CD4-positive, alpha-beta T cell treated with Interferon gamma for 1 hour (primary cell): ENCODE measurements around the gene HEATR5A.
"Not testable (repeated sequence)": the region's sequence is repeated elsewhere in the genome, so short reads cannot be mapped to it uniquely, and the experiment has no call there.

Experiments used
- DNase-seq: peaks from one replicate; pipeline ENCODE4 v3.0.0-alpha.2; 2020

The HEATR5A gene

DNA sequence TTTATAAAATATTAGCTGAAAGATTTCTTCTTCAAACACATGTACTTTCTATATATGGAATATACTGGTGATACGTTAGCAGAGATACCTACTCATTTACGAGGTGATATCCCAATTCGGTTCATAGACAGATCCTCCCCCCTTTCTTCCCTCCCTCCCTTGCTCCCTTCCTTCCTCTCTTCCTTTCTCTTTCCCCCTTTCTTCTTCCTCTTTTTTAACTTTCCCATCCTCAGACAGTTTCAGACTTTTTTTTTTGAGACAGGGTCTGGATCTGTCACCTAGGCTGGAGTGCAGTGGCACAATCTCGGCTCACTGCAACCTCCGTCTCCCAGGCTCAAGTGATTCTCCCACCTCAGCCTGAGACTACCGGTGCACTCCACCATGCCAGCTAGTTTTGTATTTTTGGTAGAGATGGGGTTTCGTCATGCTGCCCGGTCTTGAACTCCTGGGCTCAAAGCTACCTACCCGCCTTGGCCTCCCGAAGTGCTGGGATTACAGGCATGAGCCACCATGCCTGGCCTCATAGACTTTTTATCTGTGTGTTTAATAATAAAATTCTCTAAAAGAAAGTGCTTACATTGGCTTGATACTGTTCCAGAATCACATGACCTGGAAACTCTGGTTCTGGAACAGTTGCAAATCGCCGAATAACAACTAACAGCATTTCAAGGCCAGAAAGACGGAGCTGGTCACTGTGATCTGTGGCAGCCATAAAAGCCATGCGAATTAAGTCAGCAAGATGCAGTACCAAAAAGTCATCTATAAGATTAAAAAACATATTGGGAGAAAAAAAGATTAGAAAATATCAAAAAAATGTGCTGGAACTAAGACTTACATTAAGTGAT lies 99.2 kb downstream of the HEATR5A start:
- no peak for DNase-seq

DNA sequence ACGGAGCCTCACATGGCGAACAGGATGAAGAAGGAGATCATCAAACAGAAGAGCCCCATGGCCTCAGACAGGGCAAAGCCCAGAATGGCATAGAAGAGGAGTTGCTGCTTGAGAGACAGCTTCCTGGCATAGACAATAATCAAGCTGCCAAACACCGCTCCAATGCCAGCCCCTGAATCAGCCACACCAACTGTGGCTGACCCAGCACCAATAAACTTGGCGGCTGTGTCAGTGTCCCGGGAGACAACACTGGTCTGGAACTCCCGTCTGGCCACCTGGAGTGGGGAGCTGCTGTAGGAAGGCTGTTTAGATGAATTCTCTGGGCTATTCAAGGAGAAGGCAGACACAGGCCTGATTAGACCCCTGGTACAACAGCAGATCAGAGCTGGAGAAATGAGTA lies 100.1 kb downstream of the HEATR5A start:
- DNase-seq = no peak

DNA sequence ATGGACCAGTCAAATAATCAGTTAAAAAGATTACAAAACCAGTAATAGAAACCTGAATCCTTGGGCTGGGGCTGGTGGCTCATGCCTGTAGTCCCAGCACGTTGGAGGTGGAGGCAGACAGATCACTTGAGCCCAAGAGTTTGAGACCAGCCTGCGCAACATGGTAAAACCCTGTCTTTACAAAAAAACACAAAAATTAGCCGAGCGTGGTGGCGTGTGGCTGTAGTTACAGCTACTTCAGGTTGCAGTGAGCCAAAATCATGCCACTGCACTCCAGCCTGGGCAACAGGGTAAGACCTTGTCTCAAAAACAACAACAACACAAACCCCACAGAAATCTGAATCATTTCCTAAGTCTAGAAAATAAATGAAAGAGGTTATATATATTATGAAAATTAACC lies 100.6 kb downstream of the HEATR5A start:
- DNase-seq = no peak

DNA sequence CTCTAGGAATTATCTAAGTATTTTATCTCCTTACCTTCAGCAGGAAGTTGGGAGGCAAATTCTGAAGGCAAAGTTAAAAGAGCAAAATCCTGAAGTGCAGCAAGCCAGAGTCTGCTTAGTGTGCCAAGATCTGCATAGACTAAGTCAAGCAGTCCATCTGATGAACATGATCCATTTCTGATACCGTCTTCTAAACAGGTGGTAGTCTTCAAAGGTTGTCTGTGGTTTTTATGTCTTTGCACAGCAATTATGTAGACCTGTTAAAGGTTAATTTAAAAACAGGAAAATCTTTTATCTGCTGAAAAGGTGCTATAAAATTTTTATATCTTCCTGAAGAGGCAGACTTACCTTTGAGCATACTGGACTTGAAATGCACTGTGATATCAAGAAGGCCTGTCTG lies 107.4 kb downstream of the HEATR5A start:
- DNase-seq = no peak

DNA sequence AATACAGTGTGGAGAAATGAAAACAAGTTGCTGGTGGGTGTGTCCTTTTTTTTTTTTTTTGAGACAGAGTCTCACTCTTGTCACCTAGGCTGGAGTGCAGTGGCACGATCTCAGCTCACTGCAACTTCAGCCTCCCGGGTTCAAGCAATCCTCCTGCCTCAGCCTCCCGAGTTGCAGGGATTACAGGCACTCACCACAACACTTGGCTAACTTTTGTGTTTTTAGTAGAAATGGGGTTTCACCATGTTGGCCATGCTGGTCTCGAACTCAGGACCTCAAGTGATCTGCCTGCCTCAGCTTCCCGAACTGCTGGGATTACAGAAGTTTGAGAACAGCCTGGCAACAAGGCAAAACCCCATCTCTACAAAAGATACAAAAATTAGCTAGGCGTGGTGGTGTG lies 108.0 kb downstream of the HEATR5A start:
- DNase-seq = not testable (repeated sequence)

DNA sequence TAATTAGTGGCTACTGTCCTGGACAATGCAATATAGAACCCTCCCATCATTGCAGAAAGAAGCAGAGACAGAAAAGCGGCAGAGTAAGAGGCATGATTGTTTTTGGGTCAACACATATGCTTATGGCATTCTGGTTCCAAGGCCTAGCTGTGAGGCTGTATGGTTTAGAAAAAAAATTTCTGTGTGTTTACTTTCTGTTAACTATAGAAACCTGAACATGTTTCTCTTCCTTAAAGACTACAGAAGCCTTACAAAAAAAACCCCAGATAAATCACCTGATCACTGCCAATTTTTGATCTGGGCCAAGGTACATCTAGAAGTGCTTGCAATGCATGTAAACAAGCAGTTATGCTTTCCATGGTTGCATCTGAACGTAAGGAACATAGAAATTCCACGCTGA lies 112.7 kb downstream of the HEATR5A start:
- no peak for DNase-seq

DNA sequence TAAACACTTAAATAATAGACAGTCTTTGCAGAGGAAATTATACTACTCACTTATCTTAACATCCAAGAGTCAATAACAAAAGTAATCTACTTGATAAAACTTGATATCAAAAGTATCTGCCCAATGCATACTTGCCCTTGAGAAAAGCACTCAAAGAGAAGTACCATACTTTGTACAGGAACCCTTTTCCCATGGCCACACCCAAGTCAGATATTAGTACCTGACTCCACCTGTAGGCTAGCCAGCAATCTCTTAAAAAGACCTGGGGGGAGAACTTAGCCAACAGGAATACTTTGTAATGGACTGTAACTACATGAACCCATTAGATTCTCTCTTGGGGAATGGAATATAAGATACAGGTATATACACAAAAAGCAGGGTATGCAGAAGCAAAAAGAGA lies 113.2 kb downstream of the HEATR5A start:
- DNase-seq = no peak

DNA sequence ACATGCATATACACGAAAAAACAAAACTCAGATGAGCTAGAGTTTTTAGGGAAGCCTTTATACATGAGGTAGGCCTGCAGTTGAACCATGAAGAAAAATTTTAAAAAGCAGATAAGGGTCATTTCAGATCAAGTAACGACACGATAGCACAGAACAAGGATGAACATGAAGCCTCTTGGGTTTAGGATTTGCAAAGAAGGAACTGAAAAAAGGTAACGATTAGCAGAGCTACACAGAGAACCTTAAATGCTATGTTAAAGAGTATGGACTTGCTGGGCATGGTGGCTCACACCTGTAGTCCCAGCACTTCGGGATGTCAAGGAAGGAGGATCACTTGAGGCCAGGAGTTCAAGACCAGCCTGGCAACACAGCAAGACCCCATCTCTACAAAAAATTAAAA lies 116.7 kb downstream of the HEATR5A start:
- DNase-seq = no peak

DNA sequence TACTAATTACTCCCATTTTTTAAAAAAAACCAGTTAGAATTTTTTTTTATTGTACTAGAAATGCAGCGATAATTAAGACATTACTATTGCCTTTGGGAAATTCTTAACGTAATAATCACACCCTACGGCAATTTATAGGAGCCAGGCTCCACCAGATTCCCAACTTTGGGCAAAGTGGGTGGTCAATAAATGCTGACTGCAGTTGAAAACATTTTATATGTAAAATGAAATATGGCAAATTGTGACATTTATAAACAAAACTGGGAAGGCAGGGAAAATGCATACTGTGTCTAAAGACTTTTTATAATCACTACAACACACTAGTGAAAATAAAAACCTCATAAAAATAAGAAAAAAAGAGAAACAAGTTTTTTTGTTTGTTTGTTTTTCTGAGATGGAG lies 119.5 kb downstream of the HEATR5A start:
- no peak for DNase-seq

DNA sequence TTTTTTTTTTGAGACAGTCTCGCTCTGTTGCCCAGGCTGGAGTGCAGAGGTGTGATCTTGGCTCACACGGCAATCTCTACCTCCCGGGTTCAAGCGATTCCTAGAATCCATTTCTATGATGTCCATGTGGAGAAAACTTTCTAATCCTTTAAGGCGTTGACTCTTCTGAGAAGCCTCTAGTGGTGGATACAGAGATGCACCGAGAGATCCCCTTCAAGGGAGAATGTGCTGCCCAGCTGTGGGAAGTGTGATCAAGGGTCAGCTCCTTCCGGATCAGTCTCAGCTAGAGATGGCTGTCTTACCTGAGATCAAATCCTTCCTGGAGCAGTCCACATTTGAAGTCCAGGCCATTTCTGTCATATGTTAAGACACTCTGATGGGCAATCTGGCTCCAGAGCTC lies 120.1 kb downstream of the HEATR5A start:
- DNase-seq = no peak

DNA sequence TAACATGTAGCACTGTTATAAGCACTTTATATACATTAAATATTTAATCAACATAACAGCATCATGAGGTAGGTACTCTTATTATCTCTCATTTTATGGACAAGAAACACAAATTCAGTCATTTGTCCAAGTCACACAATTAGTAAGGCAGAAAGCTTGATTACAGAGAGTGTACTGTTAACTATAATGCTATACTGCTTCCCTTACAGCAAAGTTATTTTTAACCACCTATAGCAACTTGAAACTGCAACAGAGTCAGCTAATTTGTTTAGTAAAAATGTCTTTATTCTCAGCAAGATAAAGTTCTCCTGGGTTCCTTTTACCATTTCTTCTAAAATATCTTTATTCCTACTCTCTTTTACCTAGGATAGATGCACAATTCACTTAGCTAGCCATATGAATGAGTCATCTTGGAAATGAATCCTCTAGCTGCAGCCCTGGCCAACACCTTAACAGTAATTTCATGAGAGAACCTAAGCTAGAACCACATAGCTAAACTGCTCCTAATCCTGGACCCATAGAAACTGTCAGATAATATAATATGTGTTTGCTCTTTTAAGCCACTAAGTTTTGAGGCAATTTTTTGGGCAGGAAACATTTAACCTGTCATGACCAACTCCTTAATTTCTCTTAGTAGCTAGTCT lies 122.5 kb downstream of the HEATR5A start:
- no peak for DNase-seq

DNA sequence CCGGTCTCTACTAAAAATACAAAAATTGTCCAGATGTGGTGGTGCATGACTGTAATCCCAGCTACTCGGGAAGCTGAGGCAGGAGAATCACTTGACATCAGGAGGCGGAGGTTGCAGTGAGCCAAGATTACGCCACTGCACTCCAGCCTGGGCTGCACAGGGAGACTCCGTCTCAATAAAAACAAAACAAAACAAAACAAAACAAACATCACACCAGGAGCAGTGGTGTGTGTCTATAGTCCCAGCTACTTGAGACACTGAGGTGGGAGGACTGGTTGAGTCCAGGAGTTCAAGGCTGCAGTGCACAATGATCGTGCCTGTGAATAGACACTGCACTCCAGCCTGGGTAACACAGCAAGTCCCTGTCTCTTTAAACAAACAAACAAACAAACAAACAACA lies 123.2 kb downstream of the HEATR5A start:
- DNase-seq = no peak

DNA sequence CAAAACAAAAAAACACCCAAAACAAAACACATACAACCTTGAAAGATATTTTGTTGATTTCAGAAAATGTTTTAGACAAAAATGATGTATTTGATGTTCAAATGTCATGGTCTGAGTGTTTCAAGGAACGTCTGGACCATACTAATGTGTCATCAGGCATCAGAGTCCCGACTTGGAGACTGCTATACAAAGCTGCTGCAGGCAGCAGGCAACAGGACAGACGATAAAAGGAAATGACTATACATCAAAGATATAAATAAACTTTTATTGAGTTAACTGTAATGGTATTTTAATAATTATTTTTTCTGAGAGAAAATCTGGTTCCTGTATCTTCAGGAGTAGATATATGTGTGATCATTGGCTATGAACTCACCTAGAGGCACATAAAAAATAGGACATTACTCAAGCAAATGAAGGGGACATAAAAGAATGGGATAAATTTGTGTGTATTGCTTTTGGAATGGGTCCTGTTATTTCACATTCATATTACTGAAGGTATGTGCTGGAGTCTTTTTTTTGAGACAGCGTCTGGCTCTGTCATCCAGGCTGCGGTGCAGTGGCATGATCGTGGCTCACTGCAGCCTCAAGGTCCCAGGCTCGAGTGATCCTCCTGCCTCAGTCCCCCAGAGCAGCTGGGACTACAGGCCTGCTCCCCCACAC lies 125.5 kb downstream of the HEATR5A start:
- DNase-seq = no peak

DNA sequence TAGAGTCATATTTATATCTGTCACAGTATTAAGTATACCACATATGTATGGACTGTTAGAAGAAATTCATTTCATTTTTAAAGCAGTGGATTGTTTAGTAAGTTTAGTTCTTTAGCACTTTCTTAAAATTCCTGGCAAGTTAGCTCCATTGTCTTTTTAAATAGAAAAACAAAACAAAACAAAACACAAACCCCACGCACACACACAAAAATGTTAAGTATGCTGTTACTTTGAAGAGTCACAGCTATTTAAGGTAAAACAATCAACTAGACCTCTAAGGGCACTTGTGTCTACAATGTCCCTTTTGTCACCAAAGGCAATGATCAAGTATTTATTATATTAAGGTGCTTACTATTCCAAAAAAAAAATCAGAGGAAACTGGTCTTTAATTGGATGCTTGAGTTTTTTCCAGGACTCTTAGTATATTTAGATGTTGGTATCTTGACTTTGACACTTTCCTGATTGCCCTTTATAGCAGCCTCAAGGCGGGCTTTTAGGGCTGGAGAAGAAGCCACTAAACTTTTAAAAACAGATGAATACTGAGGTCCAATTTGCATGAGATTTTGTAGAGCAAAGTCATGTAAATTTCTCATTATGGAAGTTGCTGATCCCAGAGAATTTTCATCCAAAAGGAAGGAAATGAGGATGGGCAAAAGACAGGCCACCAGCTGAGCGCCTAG lies 127.3 kb downstream of the HEATR5A start:
- DNase-seq = no peak

DNA sequence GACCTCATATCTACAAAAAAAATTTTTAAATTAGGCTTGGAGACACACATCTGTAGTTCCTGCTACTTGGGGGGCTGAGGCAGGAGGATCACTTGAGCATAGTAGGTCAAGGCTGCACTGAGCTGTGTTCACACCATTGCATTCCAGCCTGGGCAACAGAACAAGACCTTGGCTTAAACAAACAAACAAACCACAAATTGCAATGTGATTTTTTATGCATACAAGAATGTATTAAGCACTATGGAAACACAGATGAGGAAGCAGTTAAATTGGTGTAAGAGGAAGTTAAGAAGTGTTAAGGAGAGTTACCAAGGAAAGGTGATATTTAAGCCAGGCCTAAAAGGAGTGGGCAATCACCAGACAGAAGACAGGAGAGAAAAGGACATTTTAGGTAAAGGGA lies 129.1 kb downstream of the HEATR5A start:
- DNase-seq = no peak

DNA sequence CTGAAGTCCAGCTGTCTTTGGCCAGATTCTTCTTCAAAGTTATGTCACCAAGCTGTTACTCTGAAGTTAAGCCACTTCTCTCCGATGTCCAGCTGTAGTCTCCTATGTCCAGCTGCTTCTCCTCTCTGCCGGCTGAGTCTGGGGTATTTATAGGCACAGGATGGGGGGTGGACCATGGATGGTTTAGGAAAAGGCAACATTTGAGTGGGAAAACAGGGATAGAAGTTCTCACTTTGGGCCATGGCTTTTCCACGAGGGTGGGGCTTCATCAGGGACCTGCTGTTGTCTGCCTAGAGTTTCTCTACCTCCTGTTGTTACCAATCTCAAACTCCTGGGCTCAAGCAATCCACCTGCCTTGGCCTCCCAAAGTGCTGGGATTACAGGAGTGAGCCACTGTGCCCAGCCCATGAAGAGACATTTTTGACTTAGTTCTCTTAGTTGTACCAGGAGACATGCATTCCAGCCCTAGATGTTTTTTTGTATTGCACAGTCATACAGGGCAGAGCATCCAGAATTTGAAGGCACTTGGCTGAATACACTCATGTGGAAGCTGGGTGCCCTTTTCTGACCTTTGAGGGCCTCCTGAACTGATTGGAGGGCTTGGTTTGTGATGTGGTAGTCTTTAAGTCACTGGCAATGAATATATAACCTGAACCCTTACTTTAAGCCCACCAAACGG lies 132.9 kb downstream of the HEATR5A start:
- DNase-seq = no peak

DNA sequence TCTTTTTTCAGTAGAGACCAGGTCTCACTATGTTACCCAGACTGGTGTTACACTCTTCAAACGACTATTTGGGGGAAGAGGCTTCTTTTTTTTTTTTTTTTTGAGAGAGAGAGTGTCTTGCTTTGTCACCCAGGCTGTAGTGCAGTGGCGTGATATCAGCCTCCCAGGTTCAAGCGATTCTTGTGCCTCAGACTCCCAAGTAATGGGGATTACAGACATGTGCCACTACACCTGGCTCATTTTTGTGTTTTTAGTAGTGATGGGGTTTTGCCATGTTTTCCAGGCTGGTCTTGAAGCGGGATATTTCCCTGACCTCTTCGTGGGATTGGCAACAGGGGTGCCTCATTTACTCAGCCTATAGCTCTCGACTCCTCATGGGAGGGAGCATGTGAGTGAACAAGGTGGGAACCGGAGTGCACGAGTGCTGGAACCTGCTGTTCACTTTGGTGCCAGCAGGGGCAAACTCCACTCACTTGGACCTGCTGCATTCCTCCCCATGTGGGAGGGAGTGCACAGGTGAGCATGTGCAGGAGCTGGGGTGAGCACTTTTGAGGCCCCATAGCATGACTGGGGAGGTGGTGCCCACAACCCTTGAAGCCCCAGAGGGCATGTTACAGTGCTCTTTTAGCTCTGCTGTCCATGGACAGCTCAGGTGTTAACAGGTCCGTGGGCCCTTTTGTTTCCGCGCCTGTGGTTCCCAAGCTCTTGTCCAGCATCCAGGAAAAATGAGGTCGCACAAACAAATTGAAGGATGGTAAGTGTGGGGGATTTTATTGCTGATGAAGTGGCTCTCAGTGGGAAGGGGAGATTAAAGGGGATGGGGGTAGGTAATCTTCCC lies 133.7 kb downstream of the HEATR5A start:
- no peak for DNase-seq

DNA sequence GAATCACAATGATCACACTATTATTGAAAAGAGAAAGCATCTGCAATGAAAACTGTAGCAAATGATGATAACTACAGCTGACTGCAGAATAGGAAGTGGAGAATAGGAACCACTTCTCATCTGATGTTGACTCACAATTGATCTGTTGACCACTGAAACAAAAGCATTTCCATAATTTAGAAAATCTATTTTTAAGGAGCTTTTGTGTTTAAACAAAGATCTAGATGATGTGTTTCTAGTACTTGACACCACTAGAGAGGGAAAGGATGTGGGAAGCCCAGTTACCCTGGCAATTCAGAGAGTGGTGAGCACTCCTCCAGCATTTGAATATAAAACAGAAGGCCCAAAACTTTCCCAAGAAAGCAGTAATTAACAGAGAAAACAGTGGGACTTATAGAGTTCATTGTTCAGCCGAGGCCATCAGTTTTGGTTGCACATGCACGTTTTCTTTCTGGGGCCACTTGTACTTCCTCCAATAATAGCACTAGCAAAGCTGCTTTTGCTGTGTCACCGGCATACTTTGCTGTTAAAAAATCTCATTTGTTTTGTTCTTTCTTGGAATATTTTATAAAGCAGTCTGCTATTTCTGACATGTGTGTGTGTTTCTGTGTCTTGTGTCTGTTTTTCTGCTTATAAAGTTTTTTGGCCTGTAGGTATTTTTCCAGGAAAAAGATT lies 136.6 kb downstream of the HEATR5A start:
- no peak for DNase-seq

DNA sequence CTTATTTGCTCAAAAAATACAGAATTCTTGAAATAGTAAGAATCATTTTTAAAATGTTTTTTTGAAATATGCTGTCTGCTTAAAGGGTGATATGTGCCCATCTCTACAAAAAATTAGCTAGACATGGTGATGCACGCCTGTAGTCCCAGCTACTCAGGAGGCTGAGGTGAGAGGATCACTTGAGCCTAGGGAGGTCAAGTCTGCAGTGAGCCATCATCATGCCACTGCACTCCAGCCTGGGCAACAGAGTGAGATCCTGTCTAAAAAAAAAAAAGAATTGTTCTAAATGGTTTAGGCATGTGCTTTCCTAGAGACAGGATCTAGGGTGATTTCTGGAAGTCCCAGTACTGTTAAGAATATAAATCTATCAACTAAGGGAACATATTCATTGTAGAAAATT lies 137.2 kb downstream of the HEATR5A start:
- no peak for DNase-seq

DNA sequence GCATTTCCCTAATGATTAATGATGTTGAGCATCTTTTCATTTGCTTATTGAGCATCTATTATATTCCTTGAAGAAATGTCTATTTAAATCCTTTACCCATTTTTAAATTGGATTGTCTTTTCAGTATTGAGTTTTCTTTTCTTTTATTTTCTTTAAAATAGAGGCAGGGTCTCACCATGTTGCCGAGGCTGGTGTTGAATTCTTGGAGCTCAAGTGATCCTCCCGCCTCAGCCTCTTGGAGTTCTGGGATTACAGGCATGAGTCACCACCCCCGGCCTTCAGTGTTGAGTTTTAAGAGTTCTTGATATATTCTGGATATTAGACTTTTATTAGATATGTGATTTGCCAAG lies 139.5 kb downstream of the HEATR5A start:
- DNase-seq = no peak

DNA sequence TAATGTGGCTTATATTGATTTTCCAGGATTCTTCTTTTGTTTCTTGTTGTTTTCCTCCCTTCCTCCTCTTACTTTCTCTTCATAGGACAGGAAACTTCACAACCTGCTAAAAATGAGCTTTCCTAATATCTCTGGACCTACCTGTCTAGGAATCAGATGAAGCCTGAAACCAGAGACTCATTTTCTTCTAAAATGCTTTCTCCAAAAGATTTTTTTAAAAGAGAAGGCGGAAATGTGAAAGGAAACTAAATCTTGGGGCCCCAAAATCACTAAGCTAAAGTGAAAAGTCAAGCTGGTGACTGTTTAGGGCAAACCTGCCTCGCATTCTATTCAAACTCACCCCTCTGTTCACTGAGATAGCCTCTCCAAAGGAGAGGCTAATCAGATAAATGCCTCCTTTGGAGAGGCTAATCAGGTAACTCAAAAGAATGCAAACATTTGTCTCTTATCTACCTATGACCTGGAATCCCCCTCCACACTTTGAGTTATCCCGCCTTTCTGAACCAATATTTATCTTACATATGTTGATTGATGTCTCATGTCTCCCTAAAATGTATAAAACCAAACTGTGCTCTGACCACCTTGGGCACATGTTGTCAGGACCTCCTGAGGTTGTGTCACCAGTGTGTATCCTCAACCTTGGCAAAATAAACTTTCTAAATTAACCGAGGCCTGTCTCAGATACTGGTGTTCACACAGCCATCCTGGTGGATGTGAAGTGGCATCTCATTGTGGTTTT lies 140.0 kb downstream of the HEATR5A start:
- no peak for DNase-seq
